NCI-H460 (cell line): ENCODE data around the gene C1orf53. TPM values are rescaled to one million over a fixed set of nuclear protein-coding genes. Genes with fewer than 3 reads are reported as not detected.
"Not testable (repeated sequence)": the region's sequence is repeated elsewhere in the genome, so short reads cannot be mapped to it uniquely, and the experiment has no call there.

ENCODE experiments used
- DNase-seq: peaks from one replicate; pipeline ENCODE4 v3.0.0-alpha.2; 2016; ENCODE audit warnings: low read depth; ENCODE audit errors: extremely low read depth
- polyA plus RNA-seq: library from polyadenylated mRNA; depleted of rRNA; stranded (reverse); fragments of >200 nt; gene quantifications from 2 replicates; pipeline ENCODE4 v1.2.3, GENCODE V29; 2014; cell fraction: nucleus; rRNA removed
- total RNA-seq: library from RNA; depleted of rRNA; stranded (reverse); fragments of >200 nt; shearing (Covaris generic); gene quantifications from 2 replicates; pipeline ENCODE4 v1.2.3, GENCODE V29; 2014; rRNA removed

The C1orf53 gene
- 8.9 and 10.6 TPM in 2 replicates for total RNA-seq
- polyA plus RNA-seq: 14.0 and 34.1 TPM in 2 replicates

DNA sequence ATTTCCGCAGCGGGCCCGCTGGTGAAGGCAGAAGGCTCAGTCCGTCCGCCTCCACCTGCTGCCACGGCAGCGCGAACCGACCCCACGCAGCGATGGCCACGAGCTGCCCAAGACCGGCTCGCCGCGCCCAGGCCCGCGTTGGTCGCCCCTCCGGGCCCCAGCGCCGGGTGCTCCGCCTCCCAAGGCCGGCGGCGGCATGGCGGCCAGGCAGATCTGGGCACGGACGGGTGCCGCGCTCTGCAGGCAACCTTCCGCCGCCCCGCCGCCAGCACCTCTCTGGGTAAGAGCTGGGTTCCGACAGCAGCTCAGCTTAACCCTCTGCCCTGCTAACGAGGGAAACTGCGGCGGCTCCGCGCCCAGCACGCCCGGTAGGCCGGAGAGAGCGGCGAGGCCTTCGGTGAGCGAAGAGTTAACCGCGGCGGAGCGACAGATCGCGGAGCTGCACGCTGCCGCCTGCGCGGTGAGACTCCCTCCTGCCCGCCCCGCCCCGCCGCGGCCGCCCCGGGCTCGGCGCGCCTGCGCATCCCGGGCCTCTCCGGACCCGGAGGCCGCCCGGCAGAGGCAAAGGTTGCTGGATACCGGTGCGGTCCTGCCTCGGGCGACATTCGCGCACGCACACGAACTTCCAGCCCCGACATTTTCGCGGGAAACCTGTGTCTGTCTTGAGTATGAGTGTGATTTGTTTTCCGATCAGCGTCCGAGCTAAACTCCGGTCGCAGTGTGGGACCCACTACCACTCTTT lies at the start of gene C1orf53:
Gene C1orf53, plus strand, starts transcription at position 177 of the 742 bp plus-strand sequence. Its CDS starts 20 bp downstream, at position 197.
- peak; percentile 92 for DNase-seq

DNA sequence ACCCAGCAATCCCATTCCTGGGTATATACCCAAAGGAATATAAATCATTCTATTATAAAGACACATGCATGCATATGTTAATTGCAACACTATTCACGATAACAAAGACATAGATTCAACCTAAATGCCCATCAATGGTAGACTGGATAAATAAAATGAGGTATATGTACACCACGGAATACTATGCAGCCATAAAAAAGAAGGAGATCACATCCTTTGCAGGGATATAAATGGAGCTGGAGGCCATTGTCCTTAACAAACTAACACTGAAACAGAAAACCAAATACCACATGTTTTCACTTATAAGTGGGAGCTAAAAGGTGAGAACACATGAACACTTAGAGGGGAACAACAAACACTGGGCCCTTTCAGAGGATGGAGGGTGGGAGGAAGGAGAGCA lies 46.7 kb upstream of the C1orf53 start:
- DNase-seq: not testable (repeated sequence)

DNA sequence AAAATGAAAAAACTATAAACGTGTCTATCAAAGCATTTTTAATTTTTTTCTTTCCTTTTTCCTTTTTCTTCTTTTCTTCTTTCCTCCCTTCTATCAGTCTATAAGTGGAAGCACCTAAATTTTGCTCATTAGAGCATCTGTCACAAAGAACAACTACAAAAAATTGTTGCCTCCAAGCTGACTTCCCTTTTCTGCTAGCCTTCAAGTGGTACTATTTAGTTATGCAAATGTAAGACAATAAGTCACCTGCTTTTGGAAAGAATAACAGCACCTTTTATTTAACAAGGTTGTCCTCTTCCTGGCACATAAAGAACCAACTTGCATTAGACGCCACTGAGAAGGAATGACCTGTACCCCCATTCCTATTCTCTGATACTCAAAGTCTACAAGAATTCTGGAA lies 45.0 kb upstream of the C1orf53 start:
- DNase-seq: no peak

DNA sequence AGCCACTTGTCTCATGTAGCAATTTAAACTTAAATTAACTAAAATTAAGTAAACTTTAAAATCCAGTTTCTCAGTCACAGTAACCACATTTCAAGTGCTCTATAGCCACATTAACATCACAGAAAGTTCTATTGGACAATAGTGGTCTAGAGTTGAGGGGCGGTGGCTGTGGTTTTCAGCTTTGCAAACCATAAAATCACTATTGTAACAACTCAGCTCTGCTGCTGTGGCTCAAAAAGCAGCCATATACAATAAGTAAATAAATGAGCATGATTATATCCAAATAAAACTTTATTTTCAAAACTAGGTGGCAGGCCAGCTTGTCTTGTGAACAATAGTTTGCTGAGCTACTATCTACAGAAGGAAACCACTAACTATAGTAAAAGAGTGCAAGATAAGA lies 43.4 kb upstream of the C1orf53 start:
- DNase-seq: no peak

DNA sequence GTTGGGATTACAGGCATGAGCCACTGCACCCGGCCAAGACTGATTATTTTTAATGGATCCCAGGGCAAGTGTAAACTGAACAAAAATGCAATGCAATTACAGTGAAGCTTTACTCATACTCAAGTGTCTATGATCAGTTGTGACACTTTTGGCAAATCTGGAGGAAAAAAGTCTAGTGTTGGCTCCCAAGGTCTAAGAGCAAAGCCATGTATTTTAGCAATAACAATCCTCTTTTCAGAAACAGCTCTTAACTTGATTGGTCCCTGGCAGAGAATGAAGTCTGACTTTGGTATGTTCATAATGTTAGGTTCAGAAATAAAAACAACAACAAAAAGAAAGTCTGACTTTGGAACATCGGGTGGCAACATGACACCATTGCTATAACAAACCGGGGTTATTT lies 40.2 kb upstream of the C1orf53 start:
- DNase-seq: no peak

DNA sequence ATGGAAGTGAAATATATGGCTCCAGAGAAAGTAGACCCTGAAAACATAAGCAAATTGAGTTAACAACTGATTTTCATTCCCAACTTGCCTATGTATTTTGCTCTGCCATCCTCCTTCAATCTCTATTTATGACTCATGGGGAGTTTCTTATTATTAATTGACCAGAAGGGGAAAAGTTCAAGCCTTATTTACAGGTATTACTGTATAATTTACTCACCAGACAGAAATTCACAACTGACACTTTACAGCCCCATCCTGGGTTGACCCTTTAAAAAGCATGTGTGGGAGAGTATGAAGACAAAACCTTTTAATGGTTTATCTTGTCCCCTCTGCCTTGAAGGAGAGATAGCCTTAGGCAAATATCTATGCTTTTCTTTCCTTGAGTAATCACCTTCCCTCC lies 39.8 kb upstream of the C1orf53 start:
- no peak for DNase-seq

DNA sequence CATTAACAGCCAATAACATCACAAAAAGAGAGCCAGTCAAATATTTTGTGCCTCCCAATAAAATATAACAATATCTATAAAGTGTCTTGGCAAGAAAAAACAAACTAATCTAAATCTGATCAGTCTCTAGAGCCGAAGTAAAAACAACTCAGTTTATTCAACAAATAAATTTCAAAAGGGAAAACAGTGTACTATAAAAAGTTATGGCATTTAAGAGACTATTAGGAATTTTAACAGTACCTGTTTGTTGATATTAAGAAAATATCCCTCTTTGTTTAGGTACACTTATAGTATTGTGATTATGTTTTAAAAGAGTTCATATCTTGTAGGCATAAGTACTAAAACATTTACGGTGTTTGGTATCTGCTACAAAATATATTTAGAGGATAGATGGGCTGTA lies 36.6 kb upstream of the C1orf53 start:
- DNase-seq: no peak

DNA sequence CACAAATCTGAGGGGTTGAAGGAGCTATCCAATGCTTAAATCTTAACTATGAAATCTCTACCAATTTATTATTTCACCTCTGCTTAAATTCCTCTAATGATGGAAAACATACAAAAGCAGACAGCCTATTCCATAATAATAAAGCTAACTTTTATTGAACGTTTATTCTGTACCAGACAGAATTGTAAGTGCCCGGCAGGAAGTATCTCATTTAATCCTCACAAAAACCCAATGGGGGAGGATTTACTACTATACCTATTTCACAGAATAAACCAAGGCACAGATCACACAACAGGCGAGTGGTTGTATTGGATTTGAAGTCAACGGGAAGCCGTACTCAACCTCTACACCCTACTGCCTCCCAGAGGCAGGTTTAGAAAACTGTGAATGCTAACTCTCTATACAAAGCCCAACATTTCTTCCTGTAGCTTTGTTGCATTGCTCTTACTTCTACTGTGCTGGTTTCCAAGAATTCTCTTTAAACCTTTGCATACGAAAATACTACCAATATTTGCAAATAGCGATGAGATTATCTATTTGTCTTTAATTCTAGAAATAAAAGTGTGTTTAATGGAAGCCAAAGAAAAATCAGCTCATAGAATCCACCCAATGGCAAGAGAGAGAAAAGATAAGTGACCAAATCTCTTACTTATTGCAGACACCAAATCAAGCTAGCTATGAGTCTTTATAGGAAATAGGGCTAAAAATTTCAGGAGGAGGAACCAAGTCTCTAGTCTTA lies 33.5 kb upstream of the C1orf53 start:
- peak; percentile 72 for DNase-seq

DNA sequence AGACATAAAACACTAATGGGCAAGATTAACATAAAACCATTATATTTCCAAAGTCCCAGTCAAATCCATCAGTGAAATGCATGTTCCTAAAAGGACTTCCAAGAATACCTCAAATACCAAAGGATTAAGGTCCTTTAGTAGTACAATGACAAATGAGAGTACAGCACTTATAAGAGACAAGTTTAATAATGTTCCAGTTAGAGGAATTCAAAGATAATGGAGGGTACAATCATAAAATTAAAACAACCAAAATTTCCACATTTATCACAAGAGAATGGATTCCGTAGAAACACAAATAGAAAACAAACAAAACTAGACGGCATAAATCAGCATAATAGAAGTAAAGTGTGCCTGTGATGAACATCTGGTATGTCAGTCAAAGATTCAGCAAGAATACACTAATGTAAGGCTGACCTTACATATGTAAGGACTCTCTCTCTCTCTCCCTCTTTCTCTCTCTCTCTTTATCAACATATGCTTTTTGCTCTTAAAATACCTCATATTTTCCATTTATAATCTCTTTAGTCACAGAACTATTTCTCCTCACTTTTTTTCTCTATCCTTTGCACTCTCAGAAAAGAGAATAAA lies 32.8 kb upstream of the C1orf53 start:
- DNase-seq: no peak

DNA sequence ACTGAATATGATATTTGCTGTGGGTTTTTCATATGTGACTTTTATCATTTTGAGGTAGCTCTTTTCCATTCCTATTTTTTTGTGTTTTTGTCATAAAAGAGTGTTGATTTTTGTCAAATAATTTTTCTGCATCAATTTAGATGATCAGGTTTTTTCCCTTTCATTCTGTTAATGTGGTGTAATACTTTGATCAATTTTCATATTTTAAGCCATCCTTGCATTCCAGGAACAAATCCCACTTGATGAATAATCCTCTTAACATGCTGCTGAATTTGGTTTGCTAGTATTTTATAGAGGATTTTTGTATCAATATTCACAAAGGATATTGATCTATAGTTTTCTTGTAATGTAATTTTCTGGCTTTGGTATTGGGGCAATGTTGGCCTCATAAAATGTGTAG lies 25.5 kb upstream of the C1orf53 start:
- DNase-seq: no peak

DNA sequence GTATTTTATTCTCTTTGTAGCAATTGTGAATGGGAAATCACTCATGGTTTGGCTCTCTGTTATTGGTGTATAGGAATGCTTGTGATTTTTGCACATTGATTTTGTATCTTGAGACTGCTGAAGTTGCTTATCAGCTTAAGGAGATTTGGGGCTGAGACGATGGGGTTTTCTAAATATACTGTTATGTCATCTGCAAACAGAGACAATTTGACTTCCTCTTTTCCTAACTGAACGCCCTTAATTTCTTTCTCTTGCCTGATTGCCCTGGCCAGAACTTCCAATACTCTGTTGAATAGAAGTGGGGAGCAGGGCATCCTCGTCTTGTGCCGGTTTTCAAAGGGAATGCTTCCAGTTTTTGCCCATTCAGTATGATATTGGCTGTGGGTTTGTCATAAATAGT lies 22.0 kb upstream of the C1orf53 start:
- DNase-seq: not testable (repeated sequence)

DNA sequence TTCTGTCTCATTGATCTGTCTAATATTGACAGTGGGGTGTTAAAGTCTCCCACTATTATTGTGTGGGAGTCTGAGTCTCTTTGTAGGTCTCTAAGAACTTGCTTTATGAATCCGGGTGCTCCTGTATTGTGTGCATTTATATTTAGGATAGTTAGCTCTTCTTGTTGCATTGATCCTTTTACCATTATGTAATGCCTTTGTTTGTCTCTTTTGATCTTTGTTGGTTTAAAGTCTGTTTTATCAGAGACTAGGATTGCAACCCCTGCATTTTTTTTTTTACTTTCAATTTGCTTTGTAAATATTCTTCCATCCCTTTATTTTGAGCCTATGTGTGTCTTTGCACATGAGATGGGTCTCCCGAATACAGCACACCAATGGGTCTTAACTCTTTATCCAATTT lies 20.2 kb upstream of the C1orf53 start:
- not testable (repeated sequence) for DNase-seq

DNA sequence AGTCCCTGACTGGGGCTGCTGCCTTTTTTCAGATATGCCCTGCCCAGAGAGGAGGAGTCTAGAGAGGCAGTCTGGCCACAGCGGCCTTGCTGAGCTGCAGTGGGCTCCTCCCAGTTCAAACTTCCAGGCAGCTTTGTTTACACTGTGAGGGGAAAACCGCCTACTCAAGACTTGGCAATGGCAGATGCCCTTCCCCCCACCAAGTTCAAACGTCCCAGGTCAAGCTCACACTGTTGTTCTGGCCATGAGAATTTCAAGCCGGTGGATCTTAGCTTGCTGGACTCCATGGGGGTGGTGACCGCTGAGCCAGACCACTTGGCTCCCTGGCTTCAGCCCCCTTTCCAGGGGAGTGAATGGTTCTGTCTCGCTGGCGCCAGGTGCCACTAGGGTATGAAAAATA lies 18.3 kb upstream of the C1orf53 start:
- DNase-seq: no peak

DNA sequence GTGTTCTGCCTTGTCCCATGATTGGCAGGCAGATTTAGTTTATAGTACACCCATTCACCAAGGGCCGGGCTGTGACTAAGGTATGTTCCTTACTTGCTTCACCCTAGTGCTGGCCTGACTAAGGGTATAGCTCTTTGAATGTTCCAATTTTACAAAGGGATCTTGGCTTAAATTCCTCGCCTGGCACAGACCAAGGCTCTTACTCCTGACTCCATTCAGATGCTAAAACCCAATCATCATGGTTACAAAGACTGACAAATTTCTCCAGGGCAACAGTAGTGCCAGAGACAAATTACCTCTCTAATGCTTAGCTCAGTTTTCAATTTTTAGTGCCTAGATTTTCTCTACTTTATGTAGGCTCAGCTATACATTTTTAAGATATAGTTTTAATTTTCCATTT lies 11.5 kb upstream of the C1orf53 start:
- no peak for DNase-seq

DNA sequence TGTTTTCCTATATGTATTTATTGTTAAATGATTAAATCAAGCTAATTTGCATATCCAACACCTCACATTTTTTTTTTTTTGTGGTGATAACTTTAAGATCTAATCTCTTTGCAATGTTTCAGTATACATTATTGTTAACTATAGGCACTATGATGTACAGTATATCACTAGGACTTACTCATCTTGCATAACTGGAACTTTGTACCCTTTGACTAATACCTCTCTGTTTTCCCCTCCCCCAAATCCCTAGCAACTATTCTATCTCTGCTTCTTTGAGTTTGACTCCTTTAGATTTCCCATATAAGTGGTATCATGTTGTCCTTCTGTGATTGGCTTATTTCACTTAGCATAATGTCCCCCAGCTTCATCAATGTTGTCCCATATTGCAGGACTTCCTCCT lies 9.7 kb upstream of the C1orf53 start:
- DNase-seq: no peak

DNA sequence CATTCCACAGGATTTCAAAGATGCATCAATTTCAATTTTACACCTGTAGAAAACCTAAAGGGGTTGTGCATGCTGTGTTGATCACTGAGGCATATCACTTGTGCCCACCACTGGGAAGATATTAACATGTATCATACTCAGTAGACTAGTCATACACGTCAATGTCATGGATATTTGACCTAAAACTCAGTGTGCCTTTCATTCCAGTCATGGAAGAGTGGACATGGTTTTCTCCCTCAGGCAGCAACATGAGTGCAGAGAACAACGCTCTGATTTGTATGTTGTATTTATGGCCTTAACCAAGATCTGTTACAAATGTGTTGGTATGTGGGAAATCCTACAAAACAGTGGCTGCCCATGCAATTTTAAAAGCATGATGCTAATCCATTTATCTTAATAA lies 6.1 kb upstream of the C1orf53 start:
- DNase-seq: no peak

DNA sequence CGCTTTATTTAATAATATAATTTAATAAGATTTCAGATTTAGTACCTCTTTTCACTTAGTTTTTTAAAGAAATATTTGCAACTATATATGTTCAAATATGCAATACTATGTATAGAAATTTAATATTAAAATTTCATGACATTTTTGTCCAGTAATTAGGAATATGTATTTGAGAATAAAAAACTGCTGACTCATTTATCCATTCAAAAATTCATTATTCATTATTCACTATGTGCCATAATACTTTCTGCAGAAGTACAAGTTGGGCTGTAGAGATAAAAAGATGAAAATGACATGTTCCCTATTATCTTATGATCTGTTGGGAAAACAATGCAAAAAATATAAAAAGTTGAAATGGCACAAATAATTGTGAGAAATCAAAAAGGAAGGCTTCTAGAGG lies 3.4 kb upstream of the C1orf53 start:
- DNase-seq: no peak

DNA sequence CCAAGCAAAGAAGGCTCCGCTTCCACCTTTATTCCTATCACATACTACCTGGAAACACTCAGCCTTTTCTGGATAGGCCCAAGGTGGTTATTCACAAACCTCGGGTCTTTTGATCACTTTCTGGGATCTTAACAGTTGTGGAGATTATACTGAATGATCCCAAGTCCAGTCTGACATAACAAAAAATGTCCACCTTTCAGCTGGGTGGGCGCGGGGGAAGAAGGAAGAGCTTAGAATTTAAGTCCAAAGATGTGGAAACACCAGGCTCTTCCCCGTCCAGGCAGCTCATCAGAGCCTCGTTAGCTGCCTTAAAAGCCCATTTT lies 338 bp upstream of the C1orf53 start:
- DNase-seq: no peak

DNA sequence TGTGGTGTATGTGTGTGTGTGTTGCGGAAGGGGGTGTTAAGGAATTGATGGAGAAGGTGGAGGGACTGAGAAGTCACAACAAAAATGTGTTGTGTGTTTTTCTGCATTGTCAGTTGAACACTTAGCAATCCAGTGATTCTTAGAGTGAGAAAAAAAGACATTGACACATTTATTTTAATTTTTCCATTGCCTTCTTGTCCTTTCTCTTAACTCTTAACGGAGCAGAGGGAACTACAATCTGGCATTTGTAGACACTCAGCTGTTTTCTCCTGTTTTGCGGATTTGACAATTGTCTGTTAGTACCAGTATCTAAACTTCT lies 725 bp downstream of the C1orf53 start:
- no peak for DNase-seq

DNA sequence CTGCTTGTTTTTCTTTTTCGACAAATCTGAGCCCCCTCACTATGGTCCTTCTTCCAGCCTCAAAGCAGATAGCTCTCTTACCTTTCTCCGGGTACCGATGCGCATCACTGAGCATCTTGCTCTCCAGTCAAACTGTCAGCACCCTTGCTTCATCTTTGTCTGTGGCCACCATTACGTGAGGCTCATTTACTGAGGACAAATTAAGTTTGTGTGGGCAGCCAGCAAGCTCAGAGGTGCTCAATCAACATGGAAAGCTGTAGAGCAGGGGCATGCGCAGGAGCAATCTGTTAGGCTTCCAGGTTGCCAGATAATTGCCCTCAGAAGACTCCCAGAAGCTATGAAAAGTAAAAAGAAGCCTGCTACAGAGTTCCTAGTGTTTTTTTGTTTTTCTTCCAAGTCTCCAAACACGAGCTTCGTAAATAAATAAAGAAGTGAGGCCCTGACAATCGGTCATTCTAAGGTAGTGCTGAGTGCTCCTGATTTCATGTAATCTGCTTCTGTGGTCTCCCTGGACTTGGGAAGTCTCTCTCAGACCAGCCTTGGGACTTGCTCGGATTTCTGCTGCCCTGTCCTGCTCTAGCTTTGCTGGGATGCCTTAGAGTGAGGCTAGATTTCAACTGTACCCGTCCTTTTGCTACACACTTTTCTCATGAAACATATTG lies 1.8 kb downstream of the C1orf53 start:
- no peak for DNase-seq

DNA sequence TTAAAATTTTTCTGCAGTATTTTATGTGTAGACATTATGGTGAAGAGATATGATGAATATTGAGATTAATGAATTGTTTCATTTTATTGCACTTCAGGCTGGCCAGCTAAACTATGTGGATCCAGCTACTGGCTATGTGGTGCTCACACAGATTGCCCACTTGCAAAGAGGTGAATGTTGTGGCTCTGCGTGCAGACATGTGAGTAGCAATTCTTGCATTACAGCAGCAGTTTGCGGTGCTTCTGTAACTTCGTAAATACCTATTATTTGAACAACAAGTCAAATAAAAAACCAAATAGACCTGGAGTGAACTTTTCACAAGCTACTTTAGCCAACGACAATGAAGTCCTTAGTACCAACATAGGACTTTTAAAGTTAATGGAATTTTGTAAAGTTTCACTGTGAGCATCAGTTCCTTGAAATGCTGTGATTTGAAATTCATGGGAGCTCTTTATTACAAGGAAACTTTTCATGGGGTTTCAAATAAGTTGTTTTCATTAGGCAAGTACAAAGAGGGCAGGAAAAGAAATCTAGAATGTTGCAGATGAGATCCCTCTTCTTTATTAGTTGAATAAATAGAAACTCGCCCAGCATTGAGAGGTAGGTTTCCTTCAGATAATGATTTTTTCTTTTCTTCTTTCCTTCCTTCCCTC lies 3.4 kb downstream of the C1orf53 start:
- DNase-seq: no peak
